Measurements from ENCODE around the gene UTP15. TPM values are rescaled to one million over a fixed set of nuclear protein-coding genes. Genes with fewer than 3 reads are reported as not detected.
A peak's percentile ranks its signal among the peaks of the same experiment; 100 is the strongest.

UTP15 gene, protein sequence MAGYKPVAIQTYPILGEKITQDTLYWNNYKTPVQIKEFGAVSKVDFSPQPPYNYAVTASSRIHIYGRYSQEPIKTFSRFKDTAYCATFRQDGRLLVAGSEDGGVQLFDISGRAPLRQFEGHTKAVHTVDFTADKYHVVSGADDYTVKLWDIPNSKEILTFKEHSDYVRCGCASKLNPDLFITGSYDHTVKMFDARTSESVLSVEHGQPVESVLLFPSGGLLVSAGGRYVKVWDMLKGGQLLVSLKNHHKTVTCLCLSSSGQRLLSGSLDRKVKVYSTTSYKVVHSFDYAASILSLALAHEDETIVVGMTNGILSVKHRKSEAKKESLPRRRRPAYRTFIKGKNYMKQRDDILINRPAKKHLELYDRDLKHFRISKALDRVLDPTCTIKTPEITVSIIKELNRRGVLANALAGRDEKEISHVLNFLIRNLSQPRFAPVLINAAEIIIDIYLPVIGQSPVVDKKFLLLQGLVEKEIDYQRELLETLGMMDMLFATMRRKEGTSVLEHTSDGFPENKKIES
- total RNA-seq = 13.7 and 22.4 TPM in 2 replicates

DNA sequence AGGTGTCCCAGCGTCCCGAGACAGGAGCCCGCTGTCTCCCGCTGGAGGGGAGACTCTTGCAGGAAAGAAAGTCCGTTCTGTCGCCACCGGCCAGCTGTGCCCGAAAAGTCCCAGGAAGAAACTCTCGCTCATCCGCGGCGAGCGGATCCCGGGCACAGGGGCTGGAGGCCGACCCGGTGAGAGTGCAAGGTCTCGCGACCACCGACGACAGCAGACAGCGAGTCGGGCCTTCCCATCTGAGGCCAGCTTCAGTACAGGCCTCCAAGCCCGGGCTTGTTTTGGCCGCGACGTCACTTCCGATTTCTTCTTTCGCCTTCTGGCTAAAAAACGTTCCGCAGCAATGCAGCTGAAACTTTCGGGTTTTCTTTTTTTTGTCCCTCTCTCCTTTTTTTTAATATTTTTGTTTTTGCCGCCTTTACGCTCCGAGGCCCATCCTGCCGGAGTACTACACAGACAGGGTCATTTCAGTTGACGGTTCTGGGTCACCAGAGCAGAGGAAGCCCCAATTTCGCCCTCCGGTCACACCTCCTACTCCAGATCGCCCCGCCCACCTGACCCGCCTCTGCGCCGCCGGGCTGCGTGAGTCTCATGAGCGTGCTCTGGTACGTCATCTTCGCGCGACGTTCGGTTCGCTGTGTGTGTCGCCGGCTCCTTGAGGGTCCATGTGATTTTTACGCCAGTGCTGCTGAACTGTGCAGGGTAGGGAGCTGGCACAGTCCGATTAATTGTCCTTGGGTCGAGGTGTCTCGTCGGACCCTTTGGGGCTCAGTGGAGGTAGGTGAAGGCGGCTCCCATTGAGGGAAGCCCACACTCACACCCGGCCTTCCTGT is at the start of gene UTP15, which contains the start of gene ANKRA2:
TSS of gene UTP15 (plus strand) at position 605 of the 830 bp plus-strand sequence. CDS start 1,602 bp downstream, outside the sequence.
TSS of gene ANKRA2 (minus strand) at position 501 of the 830 bp plus-strand sequence. CDS start 2,758 bp downstream, outside the sequence.
- peak within 1 kb of the TSS; percentile 90 for H3K4me3 ChIP-seq (ENCODE audit: low read depth, low read length)
- no peak for TF ChIP-seq CTCF (conservative IDR thresholded peaks at IDR 0.05; ENCODE audit: low read depth, low read length)
- DNase-seq (ENCODE audit: low read depth) = peak; percentile 76

DNA sequence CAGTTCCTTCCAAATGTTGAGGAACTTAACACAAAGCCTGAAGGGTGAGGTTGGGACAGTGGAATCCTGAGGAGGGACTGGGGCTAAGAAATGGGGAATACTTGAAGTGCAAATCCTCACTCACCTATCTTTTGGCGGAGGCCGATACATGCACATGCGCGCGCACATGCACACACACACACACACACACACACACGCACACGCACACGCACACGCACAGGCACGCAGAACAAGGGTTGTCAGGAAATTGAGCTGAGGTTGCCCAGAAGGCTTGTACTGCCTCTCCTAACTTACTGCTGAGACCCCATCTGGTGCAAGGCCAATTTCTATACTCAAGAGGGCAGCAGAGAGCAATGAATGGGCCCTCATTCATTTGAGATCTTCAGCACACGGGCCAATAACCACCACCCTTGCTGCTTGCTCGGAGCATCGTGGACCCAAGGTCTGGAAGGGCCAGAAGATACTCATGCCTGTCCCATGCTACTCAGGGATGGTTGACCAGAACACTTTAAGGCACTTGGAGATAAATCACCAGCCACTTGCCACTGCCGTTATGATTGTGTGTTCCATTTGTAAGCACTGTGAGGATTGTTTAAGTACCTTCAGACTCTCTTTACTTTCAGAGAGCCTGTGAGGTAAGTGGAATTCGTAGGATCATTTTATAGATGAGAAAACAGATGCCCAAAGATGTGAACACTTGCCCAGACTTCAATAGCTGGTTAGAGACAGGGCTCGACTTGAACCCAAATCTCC is 45.8 kb upstream of the UTP15 start:
- no peak overlapping the region for H3K4me3 ChIP-seq (ENCODE audit: low read depth, low read length)
- peak; percentile 81 for TF ChIP-seq CTCF (conservative IDR thresholded peaks at IDR 0.05; ENCODE audit: low read depth, low read length)
- DNase-seq (ENCODE audit: low read depth) = no peak

GRCh38 chr5:73522989-73523388 is 42.6 kb upstream of the UTP15 start:
- no peak for DNase-seq (ENCODE audit: low read depth)
- no peak overlapping the region for H3K4me3 ChIP-seq (ENCODE audit: low read depth, low read length)
- TF ChIP-seq CTCF (conservative IDR thresholded peaks at IDR 0.05; ENCODE audit: low read depth, low read length) = no peak

DNA sequence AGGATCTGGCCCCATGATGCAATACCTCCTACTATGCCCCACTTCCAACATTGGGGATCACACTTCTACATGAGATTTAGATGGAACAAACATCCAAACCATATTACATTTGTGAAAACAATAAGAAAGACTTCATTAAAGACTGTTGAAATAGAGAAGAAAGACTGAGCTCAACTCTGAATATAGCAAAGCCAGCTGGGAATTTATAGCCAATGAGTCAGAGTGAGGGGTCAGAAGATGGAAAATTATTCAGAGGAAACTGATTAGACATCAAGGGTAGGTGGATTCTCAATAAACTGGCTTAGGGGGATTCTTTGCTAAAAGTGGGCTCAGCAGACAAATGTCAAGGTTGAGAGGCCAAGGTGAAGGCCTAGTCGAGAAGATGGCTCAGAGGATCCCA is 41.7 kb upstream of the UTP15 start:
- no peak for DNase-seq (ENCODE audit: low read depth)
- no peak overlapping the region for H3K4me3 ChIP-seq (ENCODE audit: low read depth, low read length)
- TF ChIP-seq CTCF (conservative IDR thresholded peaks at IDR 0.05; ENCODE audit: low read depth, low read length) = no peak

DNA sequence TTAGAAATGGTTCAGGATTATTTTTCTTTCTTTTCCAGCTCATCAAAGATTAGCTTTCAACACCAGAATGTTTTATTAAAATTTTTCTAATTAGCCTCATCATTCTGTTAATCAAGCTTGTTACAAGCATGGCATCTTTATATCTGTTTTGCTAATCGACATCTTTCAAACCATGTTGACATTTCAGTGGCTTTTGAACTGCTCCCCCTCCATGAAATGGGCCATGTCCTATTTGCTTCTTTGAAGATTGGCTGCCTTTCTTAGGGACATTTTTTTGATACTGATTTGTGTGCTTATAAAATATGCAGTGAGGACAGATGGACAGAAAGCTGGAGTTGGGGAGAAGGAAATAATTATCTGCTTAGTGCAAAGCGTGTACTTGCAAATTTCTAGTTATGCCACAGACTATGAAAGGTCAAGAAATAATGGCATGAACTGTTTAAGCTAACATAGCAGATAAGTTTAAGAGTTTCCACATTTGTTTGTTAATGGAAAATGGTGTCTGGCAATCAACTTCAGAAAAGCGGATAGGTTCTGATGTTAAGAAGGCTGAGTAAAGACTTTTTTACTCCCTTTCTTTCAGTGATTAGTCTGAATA is 39.8 kb upstream of the UTP15 start:
- no peak for TF ChIP-seq CTCF (conservative IDR thresholded peaks at IDR 0.05; ENCODE audit: low read depth, low read length)
- no peak overlapping the region for H3K4me3 ChIP-seq (ENCODE audit: low read depth, low read length)
- DNase-seq (ENCODE audit: low read depth) = no peak

- H3K4me3 ChIP-seq (ENCODE audit: low read depth, low read length) = no peak overlapping the region
- TF ChIP-seq CTCF (conservative IDR thresholded peaks at IDR 0.05; ENCODE audit: low read depth, low read length) = no peak
Measured at GRCh38 chr5:73528248-73528647, 37.3 kb upstream of the UTP15 start.

More at GRCh38 chr5:73528248-73528647, 37.3 kb upstream of the UTP15 start:
- DNase-seq (ENCODE audit: low read depth) = no peak
